Measurements from ENCODE around the gene CFAP221.

The CFAP221 gene

DNA sequence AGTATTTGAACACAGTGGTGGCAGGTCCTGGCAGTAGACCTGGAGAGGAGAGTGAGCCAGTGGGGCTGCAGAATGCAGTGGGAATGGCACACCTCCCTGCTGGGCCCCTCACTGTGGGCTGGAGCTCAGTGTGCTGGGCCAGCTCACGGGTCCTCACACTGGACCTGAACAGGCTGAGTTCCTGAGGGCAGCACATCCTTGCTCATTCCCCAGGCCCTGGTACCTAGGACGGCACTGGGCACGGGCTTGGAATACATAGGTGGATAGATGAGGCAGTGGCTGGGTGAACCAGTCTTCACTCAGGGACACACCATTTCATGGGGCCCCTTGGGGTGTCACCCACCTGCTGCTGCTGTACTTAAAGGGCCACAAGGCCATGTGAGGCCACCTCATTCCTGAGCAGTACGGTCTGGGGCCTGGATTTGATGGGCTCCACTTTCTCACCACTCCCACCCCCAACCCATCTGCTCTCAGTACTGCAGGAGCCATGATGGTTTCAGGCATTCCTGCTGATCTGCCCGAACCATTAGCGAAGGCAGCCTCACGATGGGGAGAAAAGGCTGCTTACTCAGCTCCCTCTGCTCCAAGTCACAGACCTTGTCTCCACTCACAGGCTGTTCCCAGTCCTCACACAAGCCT, 138.9 kb downstream of the CFAP221 start:
- DNase-seq, result no peak

GRCh38 chr2:119683713-119684443, 139.6 kb downstream of the CFAP221 start:
- DNase-seq, result no peak

DNA sequence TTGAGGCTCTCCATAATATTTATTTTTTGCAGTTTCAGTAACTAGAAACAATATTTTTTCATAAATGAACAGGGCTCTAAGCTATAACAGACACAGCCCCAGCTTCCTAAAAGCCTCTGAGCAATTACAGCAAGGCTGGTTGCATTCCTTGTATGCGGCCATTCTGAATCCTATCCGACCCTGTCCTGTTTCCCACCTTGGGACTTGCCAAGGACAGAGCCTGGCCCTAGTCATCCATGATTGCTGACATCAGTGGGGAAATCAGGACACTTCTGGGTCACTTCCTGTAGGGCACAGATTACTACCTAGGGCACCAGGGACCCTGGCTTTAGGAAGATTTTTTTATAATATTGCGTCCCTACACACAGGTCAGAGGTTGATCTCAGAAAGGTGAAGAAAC, 140.3 kb downstream of the CFAP221 start:
- no peak for DNase-seq

GRCh38 chr2:119688616-119689015, 144.4 kb downstream of the CFAP221 start:
- DNase-seq, result no peak

DNA sequence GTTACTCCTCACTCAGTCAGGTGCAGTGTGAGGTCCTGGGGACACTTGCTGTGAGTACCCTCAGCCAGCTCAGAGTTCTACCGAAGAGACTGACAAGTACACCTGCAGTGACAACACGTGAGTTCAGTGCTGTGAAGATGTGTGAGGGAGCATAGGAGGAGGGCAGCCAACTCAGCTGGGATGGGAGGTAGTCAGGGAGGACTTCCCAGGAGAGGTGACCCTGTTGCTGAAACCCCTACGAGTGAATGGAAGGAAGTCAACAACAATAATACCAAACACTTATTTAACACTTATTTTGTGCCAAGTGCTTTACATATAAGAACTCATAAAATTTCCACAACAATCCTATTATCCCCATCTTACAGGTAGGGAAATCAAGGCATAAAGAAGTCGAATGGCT, 145.0 kb downstream of the CFAP221 start:
- DNase-seq, result no peak

DNA sequence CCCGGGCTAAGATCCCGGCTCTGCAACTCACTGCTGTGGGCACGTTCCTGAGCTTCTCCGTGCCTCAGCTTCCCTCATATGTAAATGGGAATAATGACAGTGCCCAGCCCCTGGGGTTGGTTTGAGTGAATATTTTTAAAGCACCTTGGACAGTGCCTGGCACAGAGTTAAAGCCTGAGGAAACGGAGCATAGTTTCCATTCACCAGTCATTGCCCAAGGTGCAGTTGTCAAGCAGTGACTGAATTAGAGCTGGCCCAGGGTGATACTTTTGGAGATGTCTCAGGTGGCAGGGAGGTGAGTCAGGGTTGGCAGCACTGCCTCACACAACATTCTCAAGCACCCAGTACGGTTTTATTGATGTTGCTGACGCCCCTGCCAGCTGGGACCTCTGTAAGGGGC, 146.9 kb downstream of the CFAP221 start:
- no peak for DNase-seq

DNA sequence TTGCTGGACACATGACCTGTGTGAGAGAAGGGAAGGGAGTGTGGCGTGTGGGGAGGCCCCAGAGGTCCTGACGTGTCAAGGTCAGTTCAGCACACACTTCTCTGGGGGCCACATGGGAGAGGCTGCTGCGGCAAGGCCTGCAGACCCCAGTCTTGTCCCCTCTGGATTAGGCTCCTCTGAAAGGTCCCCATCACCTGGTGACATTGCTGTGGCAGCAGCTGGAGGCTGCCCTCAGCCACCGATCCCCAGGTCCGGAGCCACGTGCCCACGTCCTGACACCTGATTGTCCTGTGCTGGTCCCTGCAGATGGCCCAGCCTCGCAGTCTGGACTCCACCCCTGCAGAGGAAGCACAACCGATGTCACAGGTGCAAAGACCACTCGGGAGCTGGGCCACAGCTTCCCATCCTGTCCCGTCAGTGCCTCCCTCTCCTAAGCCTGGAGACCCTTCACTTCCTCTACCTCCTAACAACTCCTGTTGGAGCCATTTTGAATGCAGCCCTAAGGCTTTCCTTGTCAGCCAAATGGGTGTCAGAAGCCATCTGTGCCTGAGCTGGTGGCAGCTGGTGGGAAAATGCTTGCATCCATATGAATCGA, 147.5 kb downstream of the CFAP221 start:
- no peak for DNase-seq

DNA sequence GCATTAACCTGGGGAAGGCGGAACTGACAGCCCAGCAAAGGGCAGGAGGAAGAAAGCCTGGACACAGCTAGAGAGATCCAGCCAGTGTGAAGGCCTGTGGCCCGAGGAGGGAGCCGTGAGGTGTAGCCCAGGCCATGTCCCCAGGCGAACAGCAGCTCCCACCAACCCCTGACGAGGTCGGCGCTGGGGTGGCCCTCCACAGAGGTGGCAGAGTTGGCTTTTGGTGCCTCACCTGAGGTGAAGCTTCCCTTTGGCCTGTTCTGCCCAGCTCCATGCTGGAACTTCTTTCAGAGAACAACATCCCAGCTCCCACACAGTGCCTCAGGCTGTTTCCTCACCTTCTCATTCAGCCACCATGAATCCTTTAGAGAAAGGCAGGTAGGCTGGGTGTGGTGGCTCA, 148.1 kb downstream of the CFAP221 start:
- no peak for DNase-seq

DNA sequence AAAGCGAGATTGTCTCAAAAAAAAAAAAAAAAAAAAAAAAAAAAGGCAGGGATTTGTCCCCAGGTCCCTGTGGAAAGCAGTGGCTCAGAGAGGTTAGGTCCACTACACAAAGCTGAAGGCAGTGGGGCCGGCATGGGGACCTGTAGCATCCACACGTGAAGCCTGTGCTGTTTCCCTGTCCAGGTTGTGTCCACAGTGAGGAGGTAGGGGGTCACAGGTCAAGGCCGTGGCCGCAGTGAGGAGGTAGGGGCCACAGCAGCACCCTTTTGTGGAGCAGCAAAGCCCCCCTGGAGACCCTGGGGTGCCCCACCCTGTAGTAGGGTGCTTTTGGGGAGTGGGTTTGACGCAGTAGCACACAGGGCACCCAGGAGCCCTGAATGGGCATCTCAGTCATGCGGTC, 148.7 kb downstream of the CFAP221 start:
- no peak for DNase-seq

DNA sequence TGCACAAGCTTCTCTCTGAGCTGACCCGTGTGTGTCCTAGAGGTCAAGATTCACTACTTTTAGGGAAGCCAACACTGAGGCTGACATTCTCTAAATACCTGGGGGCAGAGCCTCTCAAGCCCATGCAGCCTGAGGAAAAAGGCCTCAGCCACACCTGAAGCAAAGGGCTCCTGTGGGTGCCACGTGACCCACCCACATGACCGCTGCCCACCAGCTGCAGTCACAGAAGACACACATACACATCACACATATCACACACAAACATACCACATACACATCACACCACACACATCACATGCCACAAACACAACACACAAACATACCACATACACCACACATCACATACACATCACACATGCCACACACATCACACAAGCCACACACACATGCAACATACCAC, 149.3 kb downstream of the CFAP221 start:
- no peak for DNase-seq

DNA sequence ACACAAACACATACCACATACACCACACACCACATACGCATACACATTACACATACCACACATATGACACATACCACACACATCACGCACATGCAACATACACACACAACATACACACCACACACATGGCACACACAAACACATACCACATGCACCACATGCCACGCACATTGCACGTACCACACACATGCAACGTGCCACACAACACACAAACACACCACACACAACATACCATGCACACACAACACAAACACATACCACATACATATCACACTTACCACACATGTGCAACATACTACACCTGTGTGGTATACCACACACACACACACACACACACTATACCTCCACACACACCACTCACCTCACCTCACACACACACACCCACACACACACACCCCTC, 149.7 kb downstream of the CFAP221 start:
- no peak for DNase-seq

DNA sequence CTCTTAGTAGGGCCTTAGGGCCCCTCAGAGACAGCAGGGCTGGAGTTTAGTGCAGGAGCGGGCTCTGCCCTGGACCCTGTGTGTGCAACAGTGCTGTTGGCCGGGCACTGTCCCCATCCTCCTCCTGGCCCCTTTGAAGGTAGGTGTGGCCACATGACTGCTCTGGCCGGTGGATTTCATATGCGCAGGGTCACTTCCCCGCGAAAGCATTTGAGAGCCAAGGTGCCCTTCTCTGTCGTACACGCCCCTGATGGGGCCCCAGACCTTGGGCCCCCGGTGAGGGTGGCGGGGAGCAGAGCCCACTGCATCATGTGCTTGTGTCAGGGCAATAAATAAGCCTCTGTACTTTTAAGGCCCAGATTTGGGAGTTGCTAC, 150.2 kb downstream of the CFAP221 start:
- no peak for DNase-seq

- DNase-seq, result peak; percentile 64
Measured at GRCh38 chr2:119694845-119695521, 150.7 kb downstream of the CFAP221 start.

DNA sequence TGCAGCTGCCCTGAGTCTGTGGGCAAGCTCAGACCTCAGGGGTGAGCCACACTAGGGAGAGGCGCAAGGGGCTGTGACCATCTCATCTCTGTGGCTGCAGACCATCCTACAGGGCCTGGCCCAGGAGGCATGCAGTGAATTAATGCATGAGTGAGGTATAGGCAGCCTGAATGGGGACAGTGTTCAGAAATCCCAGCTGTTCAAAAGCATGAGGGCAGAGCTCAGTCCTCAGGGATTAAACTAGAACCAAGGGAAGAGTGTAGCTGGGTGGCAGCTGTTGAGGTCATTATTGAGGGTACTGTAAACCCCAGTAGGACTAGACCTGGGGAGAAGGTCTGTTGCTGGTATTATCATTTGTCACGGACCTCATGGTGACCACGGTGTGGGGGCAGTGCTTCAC, 151.8 kb downstream of the CFAP221 start:
- no peak for DNase-seq

DNA sequence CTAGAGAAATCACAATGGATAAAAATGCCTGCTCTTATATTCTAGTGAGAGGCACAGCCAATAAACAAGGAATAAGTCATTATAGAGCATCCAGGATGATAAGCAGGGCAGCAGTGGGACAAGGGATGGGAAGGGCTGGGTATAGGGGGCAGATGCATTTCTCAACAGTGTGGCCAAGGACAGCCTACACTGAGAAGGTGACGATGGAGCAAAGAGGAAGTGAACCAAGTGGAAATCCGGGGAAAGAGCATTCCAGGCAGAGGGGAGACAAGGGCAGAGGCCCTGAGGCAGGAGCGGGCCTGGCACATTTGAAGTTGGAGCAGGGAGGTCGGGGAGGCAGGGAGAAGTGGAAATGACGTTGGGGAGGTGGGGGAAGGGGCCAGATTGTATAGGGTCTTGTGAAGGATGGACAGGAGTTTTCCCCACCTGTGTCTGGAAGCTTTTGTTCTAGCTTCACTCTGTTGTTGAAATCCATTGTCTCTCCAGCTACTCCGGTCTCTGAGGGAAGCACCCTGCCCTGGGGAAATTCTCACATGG, 152.3 kb downstream of the CFAP221 start:
- no peak for DNase-seq

GRCh38 chr2:119697290-119698020, 153.2 kb downstream of the CFAP221 start:
- no peak for DNase-seq

GRCh38 chr2:119698246-119698645, 154.0 kb downstream of the CFAP221 start:
- DNase-seq, result no peak

- DNase-seq, result no peak
Measured at GRCh38 chr2:119699016-119699606, 154.9 kb downstream of the CFAP221 start.

- DNase-seq, result no peak
Measured at GRCh38 chr2:119700866-119701265, 156.6 kb downstream of the CFAP221 start.

GRCh38 chr2:119701352-119701751, 157.1 kb downstream of the CFAP221 start:
- DNase-seq, result no peak

- no peak for DNase-seq
Measured at GRCh38 chr2:119702203-119702917, 158.1 kb downstream of the CFAP221 start.

DNA sequence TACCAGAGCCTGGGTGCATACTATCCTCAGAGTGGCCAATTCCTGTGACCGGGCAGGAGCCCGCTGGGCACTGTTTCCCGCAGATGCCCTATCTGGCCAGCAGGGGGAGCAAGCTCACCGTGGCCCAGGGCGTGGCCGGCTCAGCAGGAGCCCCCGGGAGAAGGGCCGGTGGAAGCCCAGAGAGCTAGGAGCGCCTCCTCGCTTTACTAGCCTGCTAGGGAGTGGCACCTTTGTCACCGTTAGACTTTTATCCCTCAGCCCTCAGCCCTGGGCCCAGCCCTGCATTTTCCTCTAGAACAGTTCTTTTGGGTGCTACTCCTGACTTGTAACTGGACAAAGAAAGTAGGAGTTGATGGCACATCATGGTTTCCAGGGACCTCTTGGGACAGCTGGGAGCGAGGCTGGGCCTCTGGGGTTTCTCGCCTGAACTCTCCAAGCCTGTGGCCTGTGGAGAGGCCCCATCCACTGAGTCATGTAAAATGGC, 158.7 kb downstream of the CFAP221 start:
- peak; percentile 84 for DNase-seq
